ENCODE results near the gene SPC24. TPM values are rescaled to one million over a fixed set of nuclear protein-coding genes. Genes with fewer than 3 reads are reported as not detected.

Gene SPC24
- total RNA-seq, 1 experiment from 2014 or later = 33.9 TPM

GRCh38 chr19:11115895-11116446, 39.6 kb downstream of the SPC24 start:
- Histone ChIP-seq H3K4me1 (ENCODE audit: control insufficient read depth in 1 of 2, insufficient read depth in 2 of 2, low read length in 2 of 2) (no peaks in the 10 kb centered on the region), H4K20me1 (ENCODE audit: insufficient read depth) (no peaks in the 10 kb centered on the region; the same call in 1 of the 2 replicates), H2AFZ (ENCODE audit: low read depth, low read length, poor library complexity, severe bottlenecking) (no peak overlapping the region), H3K9me3 (ENCODE audit: control insufficient read depth in 1 of 2, insufficient read depth in 1 of 2, low read depth in 1 of 2, low read length in 2 of 2) (no peaks in the 10 kb centered on the region), H3K27me3 (ENCODE audit: insufficient read depth, low read length) (no peaks in the 10 kb centered on the region), H3K36me3 (ENCODE audit: control insufficient read depth in 1 of 2, insufficient read depth in 2 of 2, low read length in 2 of 2) (peaks cover 68 to 69% of the 10 kb centered on the region in 2 experiments), H3K79me2 (ENCODE audit: insufficient read depth, low read length) (peaks cover 19% of the 10 kb centered on the region; the same call in 1 of the 2 replicates), H3K4me2 (ENCODE audit: low read length) (no peak overlapping the region), H3K4me3 (replicated peaks in 1 of 2; ENCODE audit: low read depth in 1 of 2, low read length in 2 of 2) (no peak overlapping the region), H3K27ac (ENCODE audit: low read depth, low read length) (no peak overlapping the region), H3K9ac (ENCODE audit: low read length) (no peak overlapping the region), H3K9me2 (ENCODE audit: insufficient read depth) (no peaks in the 10 kb centered on the region)
- DNase-seq (ENCODE audit: low read depth, low spot score) = no peak
- ATAC-seq = no peak
- CTCF ChIA-PET = no interaction called here
- RAD21 ChIA-PET (ENCODE audit: low non-redundant PET in 1 of 2, low total read pairs in 2 of 2, uncharacterized antibody in 2 of 2, unreplicated experiment in 2 of 2) = no interaction called here
- TF ChIP-seq POLR2A (IDR thresholded peaks at IDR 0.05; ENCODE audit: borderline replicate concordance, extremely low read depth, insufficient read depth, insufficient read length) (no peak), POLR2AphosphoS5 (IDR thresholded peaks at IDR 0.05; ENCODE audit: low read depth, low read length) (no peak)
- POLR2A ChIA-PET = no interaction called here
- intact Hi-C loops (cut with micrococcal nuclease) = no loop called here
- BruUV-seq (replicated peaks) = no TSS peak

GRCh38 chr19:11115042-11115441, 40.5 kb downstream of the SPC24 start:
- no peaks in the 10 kb centered on the region for H3K4me1 ChIP-seq (ENCODE audit: control insufficient read depth in 1 of 2, insufficient read depth in 2 of 2, low read length in 2 of 2)
- no peaks in the 10 kb centered on the region for H3K9me3 ChIP-seq (ENCODE audit: control insufficient read depth in 1 of 2, insufficient read depth in 1 of 2, low read depth in 1 of 2, low read length in 2 of 2)
- H3K27ac ChIP-seq (ENCODE audit: low read depth, low read length) = no peak overlapping the region
- no peak overlapping the region for H3K9ac ChIP-seq (ENCODE audit: low read length)
- ATAC-seq = no peak
- CTCF ChIA-PET = no interaction called here
- POLR2A ChIA-PET = no interaction called here
- H4K20me1 ChIP-seq (ENCODE audit: insufficient read depth) = no peaks in the 10 kb centered on the region; the same call in 1 of the 2 replicates
- no TSS peak for BruUV-seq (replicated peaks)
- H3K4me2 ChIP-seq (ENCODE audit: low read length) = no peak overlapping the region
- H3K4me3 ChIP-seq (replicated peaks in 1 of 2; ENCODE audit: low read depth in 1 of 2, low read length in 2 of 2) = no peak overlapping the region
- no peak overlapping the region for H2AFZ ChIP-seq (ENCODE audit: low read depth, low read length, poor library complexity, severe bottlenecking)
- no peaks in the 10 kb centered on the region for H3K27me3 ChIP-seq (ENCODE audit: insufficient read depth, low read length)
- RAD21 ChIA-PET (ENCODE audit: low non-redundant PET in 1 of 2, low total read pairs in 2 of 2, uncharacterized antibody in 2 of 2, unreplicated experiment in 2 of 2) = no interaction called here
- intact Hi-C loops (cut with micrococcal nuclease) = no loop called here
- DNase-seq (ENCODE audit: low read depth, low spot score) = no peak
- H3K79me2 ChIP-seq (ENCODE audit: insufficient read depth, low read length) = peaks cover 13% of the 10 kb centered on the region; the same call in 1 of the 2 replicates
- peaks cover 65 to 66% of the 10 kb centered on the region in 2 experiments for H3K36me3 ChIP-seq (ENCODE audit: control insufficient read depth in 1 of 2, insufficient read depth in 2 of 2, low read length in 2 of 2)
- H3K9me2 ChIP-seq (ENCODE audit: insufficient read depth) = no peaks in the 10 kb centered on the region
- no peak for TF ChIP-seq TCF7L2 (IDR thresholded peaks at IDR 0.05; ENCODE audit: borderline replicate concordance, extremely low read depth, insufficient read depth, insufficient read length)
- TF ChIP-seq FOSL1 (IDR thresholded peaks at IDR 0.05; ENCODE audit: low read depth) = no peak
- TF ChIP-seq ATF3 (IDR thresholded peaks at IDR 0.05) = no peak
- no peak for TF ChIP-seq SIN3A (IDR thresholded peaks at IDR 0.05; ENCODE audit: low read depth)
- no peak for TF ChIP-seq ZBTB33 (IDR thresholded peaks at IDR 0.05; ENCODE audit: extremely low read depth, insufficient replicate concordance, low read length)
- no peak for TF ChIP-seq EGR1 (IDR thresholded peaks at IDR 0.05; ENCODE audit: low read depth)
- TF ChIP-seq MAX (IDR thresholded peaks at IDR 0.05) = no peak
- TF ChIP-seq CBX3 (IDR thresholded peaks at IDR 0.05; ENCODE audit: low read depth) = no peak
- no peak for TF ChIP-seq CEBPB (IDR thresholded peaks at IDR 0.05; ENCODE audit: low read depth)
- TF ChIP-seq CTCF (IDR thresholded peaks at IDR 0.05 in 2 of 3, conservative IDR thresholded peaks at IDR 0.05 in 1 of 3; ENCODE audit: borderline replicate concordance in 1 of 3, insufficient read depth in 1 of 3, low read depth in 2 of 3, low read length in 2 of 3) = no peak
- no peak for TF ChIP-seq ZFX (IDR thresholded peaks at IDR 0.05)
- no peak for TF ChIP-seq YY1 (IDR thresholded peaks at IDR 0.05; ENCODE audit: extremely low read depth, insufficient replicate concordance, low read depth, low read length)
- TF ChIP-seq POLR2A (IDR thresholded peaks at IDR 0.05; ENCODE audit: borderline replicate concordance, extremely low read depth, insufficient read depth, insufficient read length) = no peak
- TF ChIP-seq ZNF274 (IDR thresholded peaks at IDR 0.05; ENCODE audit: low read depth, low read length) = no peak

Measured in HCT116 (cell line).